ENCODE data around the gene S100A16.

DNA sequence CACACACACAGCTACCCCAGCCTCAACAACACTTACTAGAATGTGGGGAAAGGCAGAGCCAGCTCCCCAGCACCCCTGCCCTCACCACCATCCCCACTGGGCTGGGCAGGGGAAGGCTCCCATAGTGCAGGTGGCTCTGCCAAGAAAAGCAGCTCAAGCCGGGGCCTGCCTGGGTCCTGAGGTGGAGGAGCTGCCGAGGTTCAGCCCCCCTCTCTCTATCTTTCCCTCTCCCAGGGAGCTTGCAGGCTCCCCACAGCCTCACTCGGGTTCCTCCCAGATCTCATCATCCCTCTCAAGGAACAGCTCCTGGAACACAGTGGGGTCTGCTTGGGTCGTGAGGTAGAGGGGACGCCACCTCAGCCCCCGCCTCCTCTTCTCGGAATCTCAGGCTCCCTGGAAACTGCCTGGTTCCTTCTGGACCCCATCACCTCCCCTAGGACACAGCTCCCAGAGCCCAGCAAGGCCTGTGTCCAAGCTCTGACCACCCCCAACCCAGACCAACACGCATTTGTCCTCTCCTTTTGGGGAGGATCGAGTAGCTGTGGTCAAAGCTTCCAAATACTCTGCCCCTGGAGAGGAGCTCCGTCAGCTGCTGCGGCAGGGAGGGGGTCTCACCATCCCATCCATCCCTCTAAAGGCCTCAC is 704 bp downstream of the S100A16 start:
- TF ChIP-seq PHF8 (IDR thresholded peaks at IDR 0.05; ENCODE audit: borderline replicate concordance, low read depth) (no peak), POLR2A (IDR thresholded peaks at IDR 0.05; ENCODE audit: low read length) (no peak)
- TF ChIP-seq, protein P1, sequence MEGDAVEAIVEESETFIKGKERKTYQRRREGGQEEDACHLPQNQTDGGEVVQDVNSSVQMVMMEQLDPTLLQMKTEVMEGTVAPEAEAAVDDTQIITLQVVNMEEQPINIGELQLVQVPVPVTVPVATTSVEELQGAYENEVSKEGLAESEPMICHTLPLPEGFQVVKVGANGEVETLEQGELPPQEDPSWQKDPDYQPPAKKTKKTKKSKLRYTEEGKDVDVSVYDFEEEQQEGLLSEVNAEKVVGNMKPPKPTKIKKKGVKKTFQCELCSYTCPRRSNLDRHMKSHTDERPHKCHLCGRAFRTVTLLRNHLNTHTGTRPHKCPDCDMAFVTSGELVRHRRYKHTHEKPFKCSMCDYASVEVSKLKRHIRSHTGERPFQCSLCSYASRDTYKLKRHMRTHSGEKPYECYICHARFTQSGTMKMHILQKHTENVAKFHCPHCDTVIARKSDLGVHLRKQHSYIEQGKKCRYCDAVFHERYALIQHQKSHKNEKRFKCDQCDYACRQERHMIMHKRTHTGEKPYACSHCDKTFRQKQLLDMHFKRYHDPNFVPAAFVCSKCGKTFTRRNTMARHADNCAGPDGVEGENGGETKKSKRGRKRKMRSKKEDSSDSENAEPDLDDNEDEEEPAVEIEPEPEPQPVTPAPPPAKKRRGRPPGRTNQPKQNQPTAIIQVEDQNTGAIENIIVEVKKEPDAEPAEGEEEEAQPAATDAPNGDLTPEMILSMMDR (IDR thresholded peaks at IDR 0.05), result no peak

Measured in A549 (cell line).